NCI-H2171 treated with DMSO at 0.1 percent for 48 hours (cell line): Measurements from ENCODE around the gene ZFP64.
"Not testable (repeated sequence)": the region's sequence is repeated elsewhere in the genome, so short reads cannot be mapped to it uniquely, and the experiment has no call there.

Experiments used
- DNase-seq: peaks from one replicate; lab custom pipeline; 2025; lab: John Stamatoyannopoulos, UW

The ZFP64 gene

DNA sequence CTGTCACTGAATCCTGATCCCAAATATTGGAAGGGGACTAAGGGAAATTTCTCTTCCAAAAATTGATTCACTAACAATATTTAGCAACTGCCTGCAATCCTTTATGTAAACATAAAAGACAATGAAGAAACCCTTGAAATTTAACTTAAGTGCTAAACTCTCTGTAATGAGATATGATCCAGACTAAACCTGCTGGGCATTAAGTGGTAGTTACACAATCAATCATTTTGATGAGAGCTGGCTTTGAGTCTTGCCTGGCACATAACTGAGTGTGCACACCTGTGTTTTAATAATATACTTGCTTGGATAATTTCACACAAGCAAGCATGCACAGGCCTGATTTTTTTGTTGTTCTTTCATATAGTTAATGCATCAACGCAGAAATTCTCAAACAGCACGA, 9.8 kb upstream of the ZFP64 start:
- peak; percentile 86 for DNase-seq

DNA sequence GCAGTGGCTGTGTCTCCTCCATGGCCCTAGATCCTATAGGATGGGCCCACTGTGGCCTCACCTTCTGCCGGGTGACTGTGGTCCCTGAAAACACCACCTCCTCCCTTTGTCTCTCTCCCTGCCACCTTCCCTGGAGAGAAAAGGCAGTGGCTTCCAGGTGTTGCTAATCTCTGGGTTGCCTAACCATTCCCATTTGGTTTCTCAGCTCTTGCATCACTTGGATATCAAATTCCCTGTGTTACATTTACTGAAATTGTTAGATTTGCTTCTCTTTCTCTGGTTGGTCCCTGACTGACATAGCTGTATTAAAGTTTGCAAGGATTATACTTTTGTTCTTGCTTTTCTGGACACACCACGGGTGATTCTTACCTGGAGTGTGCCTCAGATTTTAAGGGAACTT, 9.3 kb upstream of the ZFP64 start:
- peak; percentile 84 for DNase-seq

DNA sequence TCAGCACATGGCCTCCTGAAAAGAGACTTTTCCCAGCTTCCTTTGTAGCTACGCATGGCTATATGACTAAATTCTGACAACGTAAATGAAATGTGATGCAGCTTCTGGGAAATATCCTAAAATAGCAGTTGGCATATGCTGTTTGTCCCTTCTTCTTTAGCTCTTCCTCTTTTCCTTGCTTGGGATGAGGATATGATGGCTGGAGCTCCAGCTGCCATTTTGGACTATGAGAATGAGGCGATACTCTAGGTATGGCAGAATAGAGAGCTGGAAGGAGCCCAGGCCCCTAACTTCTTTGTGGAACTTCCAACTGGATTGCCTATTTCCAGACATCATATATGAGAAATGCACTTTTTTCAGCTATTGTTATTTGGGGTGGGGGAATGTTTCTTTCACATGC, 5.3 kb upstream of the ZFP64 start:
- no peak for DNase-seq

DNA sequence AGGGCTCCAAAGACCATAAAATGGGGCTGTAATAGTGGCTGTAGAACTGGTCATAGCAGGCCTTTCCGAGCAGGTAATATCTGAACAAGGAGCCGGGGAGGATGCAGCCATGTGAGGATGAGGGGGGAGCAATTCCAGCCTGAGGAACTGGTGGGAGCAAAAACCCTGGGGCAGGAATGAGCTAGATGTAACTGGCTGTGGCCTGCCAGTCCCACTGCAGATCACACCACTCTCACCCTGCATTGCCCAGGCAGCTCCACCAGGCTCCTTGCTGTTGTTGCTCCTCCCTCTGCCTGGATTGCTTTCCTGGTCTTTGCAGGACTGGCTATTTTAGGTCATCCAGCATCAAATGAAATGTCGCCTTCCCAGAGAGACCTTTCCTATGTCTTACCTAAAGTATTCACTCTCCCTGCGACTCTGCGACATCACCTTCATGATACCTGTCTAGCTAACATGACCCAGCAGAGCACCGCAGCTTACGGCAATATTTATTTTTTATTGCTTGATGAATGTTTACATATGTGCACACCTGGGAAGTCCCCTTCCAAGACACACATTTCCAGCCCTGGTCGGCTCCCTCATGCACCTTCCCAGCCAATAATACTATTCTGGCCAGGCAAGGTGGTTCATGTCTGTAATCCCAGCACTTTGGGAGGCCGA, 2.4 kb upstream of the ZFP64 start:
- no peak for DNase-seq

DNA sequence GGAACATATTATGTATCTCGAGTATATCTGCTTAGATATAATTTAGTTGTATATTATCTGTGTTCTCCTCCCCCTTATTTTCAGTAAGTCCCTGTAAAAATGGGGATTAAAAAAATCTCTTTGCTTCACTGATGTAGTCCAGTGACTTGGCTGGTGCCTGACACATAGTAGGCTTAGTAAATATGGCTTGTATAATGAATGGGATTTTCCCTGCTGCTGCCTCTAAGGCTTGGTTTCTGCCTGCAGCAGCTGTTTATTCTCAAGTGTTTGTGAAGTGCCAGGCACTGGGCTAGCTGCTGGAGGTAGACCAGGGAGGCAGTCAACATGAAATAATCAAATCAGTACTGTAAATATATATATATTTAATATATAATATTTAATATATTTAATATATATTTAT, 1.6 kb upstream of the ZFP64 start:
- DNase-seq: peak; percentile 56

DNA sequence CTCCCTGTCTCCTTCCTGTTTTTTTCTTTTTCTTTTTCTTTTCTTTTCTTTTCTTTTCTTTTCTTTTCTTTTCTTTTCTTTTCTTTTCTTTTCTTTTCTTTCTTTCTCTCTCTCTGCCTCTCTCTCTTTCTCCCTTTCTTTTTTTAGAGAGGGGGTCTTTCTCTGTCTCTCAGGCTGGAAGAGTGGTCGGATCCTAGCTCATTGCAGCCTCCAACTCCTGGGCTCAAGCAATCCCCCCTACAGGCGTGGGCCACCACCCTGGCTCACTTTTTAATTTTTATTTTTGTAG, 1.1 kb upstream of the ZFP64 start:
- DNase-seq: not testable (repeated sequence)

DNA sequence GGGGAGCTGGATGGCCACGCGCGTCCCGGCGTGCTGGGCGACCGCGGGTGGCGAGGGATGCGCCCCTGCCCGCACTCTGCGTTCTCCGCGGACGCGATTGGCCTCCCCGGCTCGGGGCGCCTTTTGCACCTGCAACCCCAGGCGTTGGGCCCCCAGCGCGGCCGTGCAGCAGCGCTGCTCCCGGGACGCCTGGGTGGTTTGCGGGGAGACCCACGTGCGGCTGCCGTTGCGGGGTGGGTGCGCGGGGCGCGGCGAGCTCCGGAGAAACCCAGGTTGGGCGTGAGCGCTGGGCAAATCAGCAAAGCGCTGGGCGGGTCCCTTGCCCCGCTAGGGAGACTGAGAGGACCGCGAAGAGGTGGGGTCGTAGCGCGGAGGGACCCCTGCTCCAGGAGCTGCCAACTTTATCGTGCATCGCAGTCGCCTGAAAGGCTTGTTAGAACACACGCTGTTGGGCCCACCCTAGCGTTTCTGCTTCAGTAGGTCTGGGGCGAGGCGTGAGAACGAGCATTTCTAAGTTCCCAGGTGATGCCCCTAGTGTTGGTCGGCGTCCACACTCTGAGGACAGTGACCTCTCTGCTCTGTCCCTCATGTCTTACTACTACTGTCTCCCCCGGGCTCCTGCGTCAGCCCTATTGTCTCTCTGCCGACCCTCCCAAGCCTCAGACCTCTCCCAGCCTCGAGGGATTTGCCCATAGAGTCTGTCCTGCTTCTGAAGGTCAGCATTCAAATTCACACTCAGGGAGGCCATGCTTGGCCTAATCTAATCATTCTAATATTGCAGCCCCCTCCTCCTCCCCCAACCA, 538 bp upstream of the ZFP64 start:
- DNase-seq: peak; percentile 54

DNA sequence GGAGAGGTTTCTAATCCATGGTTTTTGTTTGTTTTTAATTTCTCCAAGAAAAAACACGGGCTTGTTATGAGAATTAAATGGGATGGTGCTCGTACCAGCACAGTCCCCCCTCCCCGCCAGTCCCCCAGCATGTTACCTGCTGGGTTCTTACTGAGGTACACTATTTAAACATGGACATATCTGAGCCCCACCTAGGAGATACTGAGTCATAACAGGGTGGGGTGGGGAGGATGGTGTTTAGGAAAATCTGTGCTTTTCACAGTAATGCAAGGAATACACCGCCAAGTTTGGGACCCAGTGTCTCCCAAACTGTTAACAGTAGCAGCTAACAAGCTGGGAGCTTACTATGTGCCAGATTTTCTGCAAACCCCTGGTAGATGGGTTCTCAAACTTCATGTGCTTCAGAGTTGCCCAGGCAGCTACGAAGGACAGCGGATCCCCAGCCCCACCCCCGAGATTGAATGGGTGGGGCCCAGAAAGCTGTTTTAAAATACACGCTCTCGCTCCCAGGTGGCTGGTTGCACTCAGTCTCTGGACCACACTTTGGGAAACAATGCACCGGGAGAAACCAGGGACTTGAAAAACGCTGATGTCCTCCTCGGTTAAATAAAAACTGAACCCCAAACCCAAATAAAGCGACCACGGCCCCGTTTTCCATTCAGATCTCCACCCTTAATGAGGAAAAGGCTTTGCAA, 995 bp downstream of the ZFP64 start:
- DNase-seq: peak; percentile 43

DNA sequence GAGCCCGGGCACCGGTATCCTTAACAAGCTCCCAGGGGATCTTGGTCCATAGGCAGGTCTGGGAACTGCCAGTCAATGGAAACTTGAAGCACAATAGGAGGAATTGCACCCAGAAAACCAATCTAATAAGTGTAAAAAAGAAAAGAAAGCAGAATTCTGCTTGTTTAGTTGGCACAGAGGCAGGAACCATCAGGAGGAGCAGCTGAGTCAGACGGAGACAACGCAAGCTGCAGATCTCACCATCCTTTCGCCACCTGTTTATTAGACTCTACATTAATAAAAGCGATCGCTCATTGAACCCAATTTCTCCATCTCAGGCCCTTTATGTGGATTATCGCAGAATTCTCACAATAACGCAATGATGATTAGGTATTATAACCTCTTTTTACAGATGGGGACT, 9.8 kb downstream of the ZFP64 start:
- DNase-seq: peak; percentile 30

DNA sequence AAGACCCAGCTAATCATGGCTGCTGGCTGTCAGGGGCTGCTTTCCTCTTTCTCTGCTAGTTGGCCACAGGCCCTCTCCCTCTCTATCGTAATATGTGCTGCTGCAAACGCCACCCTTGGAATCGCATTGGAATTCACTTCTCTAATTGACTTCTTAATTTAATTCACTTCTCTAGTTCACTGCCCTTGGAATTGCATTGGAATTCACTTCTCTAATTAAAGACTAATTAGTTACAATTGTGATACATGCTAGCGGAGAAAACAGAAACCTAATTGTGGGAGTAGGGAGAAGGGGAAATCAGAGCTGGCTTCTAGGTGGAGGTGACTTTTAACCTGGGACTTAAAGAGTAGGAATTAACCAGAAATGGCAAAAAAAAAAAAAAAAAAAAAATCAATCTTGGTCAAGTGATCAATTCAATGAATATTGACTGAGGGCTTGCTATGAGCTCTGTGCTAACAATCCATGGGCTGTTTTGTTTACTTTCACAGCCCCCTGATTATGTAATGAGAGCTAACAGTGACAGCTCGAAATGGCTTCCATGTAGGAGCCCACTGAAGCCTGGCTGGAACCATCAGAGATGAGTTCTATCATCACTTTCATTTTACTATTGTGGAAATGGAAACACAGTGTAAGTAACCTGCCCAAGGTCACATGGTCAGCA, 11.3 kb downstream of the ZFP64 start:
- no peak for DNase-seq

DNA sequence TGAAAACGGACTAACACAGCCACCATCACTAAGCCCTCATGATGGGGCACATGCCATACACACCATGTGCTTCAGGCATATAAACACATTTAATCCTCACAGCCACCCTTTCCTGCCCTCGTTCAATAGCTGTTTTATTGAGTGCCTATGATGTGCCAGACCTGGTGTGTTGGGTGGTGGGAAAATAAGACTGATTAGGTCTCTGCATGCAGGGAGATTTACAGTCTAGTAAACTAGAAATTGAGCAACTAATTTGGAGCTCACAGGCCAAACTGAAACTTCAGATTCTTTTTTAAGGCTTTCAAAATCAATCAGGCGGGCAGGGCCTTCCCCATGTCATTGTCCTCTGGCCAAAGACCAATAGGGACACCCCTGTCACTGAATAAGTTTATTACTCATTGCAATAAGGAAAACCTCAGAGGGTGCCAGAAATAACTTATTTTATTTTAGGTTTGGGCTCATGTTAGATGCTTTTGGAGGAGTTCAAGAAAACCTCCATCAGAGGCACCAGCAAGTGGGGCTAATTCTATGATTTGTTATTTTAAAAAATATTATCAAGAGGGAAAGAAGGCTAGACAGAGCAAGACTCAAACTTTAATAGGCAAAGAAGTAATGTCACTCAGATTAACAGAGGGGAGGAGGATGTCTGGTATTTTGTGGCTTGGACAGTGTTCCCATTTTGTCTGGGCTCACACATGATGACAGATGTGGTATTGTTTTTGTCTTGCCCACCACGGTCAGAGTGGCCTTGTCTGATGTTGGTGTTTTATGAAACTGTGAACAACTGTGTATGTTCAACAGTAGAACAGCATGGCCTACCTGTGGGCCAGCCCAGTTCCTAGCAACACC, 12.0 kb downstream of the ZFP64 start:
- DNase-seq: no peak

DNA sequence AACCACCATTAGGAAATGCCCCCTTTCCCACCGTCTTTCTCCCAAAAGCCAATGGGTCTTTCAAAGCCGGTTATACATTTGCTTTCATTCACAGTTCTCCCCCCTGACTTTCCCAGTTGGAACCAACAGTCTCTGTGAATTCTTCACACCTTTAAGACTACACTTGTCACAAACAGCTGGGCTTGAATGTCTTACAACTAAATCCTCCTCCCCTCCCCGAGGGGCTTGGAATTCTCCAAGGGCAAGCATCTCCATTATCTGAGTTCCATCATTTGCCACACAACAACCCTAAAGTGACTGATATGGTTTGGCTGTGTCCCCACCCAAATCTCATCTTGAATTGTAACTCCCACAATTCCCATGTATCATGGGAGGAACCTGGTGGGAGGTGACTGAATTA, 12.9 kb downstream of the ZFP64 start:
- no peak for DNase-seq

DNA sequence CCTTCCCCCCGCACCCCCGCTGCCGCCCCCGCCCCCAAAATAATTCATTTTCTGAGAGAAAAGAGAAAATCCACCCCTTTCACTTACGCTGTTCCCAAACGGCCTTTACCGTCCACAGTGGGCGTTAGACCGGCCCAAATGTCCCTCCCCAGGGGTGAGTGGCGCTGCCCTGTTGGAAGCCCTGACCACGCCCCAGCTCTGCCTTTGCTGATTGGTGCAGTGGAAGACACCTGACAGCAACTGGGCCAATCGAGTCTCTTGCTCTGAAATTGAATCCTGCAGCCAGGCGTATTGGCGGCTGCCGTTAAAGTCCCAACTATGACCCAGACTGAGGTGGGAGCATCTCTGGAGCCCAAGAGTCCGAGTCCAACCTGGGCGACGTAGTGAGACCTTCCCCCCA, 15.7 kb downstream of the ZFP64 start:
- no peak for DNase-seq

DNA sequence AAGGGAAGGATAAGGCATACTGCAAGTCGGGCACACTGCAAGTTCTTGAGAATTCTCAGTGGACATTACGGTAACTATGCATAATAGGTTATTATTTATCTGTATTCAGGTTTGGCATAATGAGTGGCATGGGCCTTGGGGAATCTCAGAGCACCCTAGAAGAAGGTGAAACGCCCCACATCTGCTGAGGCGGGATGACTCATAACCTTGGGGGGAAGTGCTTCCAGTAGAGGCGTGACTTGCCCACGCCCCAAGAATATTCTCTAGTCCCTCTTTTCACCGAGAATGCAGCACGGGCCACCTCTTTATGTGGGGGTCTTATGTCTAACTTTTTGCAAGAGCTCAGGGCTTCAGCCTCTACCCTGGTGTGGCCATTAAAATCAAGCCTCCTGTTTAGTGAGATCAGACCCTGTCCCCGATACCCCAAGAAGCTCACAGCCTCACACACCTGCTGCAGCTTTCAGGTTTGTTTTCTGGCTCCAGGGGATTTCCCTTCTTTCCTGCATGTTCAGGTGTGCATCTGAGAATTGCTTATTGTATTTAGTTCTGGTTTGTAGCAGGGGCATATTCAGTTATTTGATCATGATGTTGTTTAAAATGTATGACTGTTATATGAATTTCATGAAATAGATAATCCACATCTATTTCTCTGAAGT, 19.1 kb downstream of the ZFP64 start:
- DNase-seq: no peak

DNA sequence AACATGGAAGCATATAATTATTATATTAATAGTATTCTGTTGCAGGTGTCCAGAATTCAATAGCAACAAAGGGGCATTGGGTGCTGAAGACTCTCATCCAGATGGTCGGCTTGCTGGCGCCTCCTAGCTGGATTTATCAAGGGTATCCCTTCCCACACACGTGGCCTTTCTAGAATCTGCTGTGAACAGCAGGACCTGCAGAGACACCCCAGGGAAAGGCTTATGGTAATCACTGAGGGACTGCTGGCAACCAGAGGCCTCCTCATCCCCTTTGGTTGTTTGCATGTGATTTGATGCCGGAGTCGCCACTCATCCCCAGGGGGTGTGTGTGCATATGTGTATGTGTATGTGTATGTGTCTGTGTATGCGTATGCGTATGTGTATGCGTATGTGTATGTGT, 20.6 kb downstream of the ZFP64 start:
- DNase-seq: no peak

DNA sequence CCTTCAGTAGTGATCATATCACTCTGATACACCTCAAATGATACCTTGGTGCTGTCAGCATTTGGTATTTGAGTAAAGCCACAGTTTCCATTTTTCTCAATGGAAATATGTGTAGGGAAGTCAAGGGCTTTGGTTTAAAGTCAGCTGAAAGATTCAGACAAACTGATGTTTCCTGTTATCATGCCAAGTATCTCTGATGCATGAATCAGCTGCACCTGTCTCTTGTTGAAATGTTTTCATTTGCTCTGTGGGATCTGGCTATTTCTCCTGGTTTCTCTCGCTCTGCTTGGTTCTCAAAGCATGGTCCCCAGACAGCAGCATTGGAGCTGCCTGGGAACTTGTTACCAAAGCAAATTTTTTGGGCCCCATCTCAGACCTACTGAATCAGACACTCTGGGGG, 23.5 kb downstream of the ZFP64 start:
- DNase-seq: no peak

DNA sequence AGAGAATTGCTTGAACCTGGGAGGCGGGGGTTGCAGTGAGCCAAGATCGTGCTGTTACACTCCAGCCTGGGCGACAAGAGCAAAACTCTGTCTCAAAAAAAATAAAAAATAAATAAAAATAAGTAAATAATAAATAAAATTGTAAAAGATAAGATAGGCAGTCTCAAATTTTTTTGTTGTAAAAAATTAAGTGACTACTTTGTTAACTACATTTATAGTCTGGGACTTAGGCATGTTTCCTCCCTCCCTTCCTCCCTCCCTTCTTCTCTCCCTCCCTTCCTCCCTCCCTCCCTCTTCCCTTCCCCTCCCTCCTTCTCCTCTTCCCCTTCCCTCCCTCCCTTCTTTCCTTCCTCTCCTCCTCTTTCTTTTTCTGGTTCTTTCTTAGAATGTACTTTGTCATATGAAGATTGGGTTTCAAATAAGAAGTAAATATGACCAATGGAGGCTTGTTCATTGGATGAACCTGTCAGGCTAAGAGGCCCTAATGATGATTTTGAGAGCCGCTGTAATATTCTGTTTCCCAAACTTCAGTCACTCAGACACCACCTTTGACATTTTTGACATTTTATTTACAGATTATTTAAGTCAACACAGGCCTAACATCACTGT, 24.2 kb downstream of the ZFP64 start:
- no peak for DNase-seq

DNA sequence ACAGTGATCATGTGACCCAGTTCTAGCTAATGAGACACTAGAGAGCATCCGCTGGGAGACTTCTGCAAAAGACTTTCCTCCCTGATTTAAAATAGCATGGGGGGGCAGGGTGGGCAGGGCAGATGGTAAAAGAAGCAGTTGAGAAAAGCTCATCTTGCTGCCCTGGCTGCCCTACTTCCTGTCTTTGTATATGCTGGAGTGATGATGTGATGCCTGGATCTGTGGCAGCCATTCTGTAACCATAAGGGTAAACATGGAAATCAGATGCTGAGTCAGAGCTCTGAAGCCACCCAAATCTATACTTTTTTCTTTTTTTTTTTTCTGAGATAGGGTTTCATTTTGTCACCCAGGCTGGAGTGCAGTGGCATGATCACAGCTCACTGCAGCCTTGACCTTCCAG, 25.4 kb downstream of the ZFP64 start:
- DNase-seq: no peak

DNA sequence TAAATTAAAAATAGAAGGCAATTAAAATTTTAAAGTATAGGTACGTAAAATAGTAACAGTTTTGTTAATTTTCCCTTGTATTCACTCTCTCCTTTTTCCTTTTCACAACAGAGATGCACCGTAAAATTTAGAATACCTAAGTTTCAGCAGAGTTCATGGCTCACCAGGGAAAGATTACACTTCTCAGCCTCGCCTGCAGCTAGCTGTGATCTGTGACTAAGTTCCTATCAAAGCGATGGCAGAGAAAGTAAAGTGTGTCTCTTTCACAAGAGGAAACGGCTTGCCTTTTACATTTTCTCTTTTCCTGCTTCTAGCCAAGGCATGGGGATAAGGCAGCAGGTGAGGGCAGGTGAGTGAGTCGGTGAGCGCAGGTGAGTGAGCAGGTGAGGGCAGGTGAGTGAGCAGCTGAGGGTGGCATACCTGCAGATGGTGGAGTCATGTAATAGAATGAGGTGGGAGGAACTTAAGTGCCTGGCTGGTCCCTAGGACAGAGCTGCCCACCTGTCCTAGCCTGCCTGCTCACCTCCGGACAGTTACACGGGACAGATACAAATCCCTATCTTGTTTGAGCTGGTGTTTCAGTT, 30.9 kb downstream of the ZFP64 start:
- DNase-seq: no peak

DNA sequence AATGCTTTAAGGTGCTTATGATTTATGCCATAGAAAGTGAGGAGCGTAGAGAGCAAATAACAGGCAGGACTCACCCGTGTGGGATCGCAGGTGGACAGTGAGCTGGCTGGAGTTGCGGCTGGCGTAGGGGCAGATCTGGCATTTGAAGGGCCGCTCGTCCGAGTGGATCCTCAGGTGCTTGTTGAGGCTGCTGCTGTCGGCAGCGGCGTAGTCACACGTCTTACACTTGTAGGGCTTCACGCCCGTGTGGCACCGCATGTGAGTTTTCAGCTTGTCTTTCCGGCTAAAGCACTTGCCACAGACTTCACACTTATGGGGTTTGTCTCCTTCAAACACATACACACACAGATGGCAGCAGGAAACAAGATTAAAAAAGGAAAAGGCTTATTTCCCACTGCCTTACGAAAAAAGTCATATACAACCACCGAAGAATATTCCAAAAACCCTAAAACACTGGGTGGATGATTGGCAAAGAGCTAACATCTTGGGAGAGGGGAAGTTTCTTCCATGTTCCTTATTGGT, 31.5 kb downstream of the ZFP64 start:
- no peak for DNase-seq
